Ovary (tissue), 3 donors: Measurements from ENCODE around the gene JPH4.
"Not testable (repeated sequence)": the region's sequence is repeated elsewhere in the genome, so short reads cannot be mapped to it uniquely, and the experiment has no call there.

ENCODE experiments used
- EP300 ChIP-seq: sonication (generic); formaldehyde crosslinking; IDR thresholded peaks from one replicate; pipeline ENCODE4 v1.6.1; 2017; ENCODE audit warnings: antibody characterized with exemption
- TF ChIP-seq, protein P1 (sequence below), 3 donors: fragments of 450-650 bp in 2 of 3; fragments of 200-600 bp in 1 of 3; IDR thresholded peaks; one replicate each; pipeline versions ENCODE4 v1.5.1 to v1.8.0; 2016 to 2022; ENCODE audit warnings: antibody characterized with exemption in 3 of 3, mild to moderate bottlenecking in 1 of 3
- donor health status: DM: no; HTN: no; CAD: no.

DNA sequence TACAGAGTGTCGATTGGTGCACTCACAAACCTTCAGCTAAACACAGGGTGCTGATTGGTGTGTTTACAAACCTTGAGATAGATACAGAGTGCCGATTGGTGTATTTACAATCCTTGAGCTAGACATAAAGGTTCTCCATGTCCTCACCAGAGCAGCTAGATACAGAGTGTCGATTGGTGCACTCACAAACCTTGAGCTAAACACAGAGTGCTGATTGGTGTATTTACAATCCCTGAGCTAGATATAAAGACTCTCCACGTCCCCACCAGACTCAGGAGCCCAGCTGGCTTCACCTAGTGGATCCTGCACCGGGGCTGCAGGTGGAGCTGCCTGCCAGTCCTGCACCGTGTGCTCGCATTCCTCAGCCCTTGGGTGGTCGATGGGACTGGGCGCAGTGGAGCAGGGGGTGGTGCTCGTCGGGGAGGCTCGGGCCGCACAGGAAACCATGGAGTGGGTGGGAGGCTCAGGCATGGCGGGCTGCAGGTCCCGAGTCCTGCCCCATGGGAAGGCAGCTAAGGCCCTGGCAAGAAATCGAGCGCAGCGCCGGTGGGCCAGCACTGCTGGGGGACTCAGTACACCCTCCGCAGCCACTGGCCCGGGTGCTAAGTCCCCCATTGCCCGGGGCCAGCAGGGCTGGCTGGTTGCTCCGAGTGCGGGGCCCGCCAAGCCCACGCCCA, 6.1 kb upstream of the JPH4 start:
- TF ChIP-seq, protein P1, sequence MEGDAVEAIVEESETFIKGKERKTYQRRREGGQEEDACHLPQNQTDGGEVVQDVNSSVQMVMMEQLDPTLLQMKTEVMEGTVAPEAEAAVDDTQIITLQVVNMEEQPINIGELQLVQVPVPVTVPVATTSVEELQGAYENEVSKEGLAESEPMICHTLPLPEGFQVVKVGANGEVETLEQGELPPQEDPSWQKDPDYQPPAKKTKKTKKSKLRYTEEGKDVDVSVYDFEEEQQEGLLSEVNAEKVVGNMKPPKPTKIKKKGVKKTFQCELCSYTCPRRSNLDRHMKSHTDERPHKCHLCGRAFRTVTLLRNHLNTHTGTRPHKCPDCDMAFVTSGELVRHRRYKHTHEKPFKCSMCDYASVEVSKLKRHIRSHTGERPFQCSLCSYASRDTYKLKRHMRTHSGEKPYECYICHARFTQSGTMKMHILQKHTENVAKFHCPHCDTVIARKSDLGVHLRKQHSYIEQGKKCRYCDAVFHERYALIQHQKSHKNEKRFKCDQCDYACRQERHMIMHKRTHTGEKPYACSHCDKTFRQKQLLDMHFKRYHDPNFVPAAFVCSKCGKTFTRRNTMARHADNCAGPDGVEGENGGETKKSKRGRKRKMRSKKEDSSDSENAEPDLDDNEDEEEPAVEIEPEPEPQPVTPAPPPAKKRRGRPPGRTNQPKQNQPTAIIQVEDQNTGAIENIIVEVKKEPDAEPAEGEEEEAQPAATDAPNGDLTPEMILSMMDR (IDR thresholded peaks at IDR 0.05) = not testable (repeated sequence)
- TF ChIP-seq EP300 = not testable (repeated sequence)
